Measurements from ENCODE around the gene SESN3. TPM values are rescaled to one million over a fixed set of nuclear protein-coding genes. Genes with fewer than 3 reads are reported as not detected.

SESN3 gene
- total and polyA plus RNA-seq, 2 experiments from 2014 or later, result 2.9 to 19.2 TPM

DNA sequence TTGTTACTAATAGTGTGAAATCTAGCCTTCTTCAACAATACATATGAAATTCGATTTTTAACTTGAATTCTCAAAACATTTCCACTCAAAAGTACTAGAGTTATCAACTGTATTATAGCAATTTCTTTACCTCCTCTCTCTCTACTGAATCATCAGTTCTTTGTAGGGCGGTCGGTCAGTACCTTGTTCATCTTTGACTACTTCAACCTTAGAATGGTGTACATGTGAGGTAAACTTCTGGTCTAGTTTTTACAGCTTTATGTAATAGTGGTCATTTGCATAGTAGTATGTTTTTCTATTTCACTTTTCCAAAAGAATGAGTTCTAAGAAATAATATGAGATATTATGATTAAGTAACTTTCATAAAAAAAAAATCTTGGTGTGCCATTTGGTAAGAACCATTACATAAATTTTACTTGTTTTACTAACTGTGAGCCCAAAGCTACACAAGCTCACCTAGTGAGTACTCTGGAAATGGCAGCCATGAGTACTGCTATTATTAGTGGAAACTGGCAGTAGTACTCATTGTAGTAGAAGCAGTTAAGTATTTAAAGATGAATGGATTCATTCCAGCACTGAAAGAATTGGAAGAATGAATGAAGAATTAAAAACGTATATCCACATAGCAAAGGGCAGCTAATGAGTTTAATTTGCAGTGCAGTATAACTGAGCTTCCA is 30.1 kb downstream of the SESN3 start:
- no peaks in the 10 kb centered on the region for H4K20me1 ChIP-seq (ENCODE audit: insufficient read depth)
- H3K27ac ChIP-seq, result no peak overlapping the region
- no peak overlapping the region for H3K9ac ChIP-seq
- in situ Hi-C loops (cut with MboI), result no loop called here
- no peaks in the 10 kb centered on the region for H3K9me2 ChIP-seq (ENCODE audit: insufficient read depth)
- no peak for TF ChIP-seq EZH2 (IDR thresholded peaks at IDR 0.05; ENCODE audit: insufficient read depth, poor library complexity, severe bottlenecking)
- TF ChIP-seq EZH2phosphoT487 (IDR thresholded peaks at IDR 0.05; ENCODE audit: insufficient read depth, low read depth), result no peak
- H3K4me1 ChIP-seq (ENCODE audit: insufficient read depth), result no peaks in the 10 kb centered on the region
- no peaks in the 10 kb centered on the region for H3K27me3 ChIP-seq (replicated peaks; ENCODE audit: insufficient read depth)
- no peak overlapping the region for H2AFZ ChIP-seq
- 82 to 84% methylated on average over 4 of the region's 4 CpGs for WGBS, 2 experiments (ENCODE audit: low coverage in 1 of 2, low lambda C conversion rate in 2 of 2, missing lambda C conversion rate in 2 of 2)
- H3K79me2 ChIP-seq (ENCODE audit: insufficient read depth), result peaks cover 3% of the 10 kb centered on the region; the same call in 1 of the 2 replicates
- no peak overlapping the region for H3K4me3 ChIP-seq
- no peak for DNase-seq
- no peak overlapping the region for H3K4me2 ChIP-seq (ENCODE audit: unreplicated experiment)
- no peaks in the 10 kb centered on the region for H3K36me3 ChIP-seq (ENCODE audit: low read depth)
- no peaks in the 10 kb centered on the region for H3F3A ChIP-seq (ENCODE audit: insufficient read depth)
- H3K9me3 ChIP-seq (ENCODE audit: low read depth), result no peaks in the 10 kb centered on the region

DNA sequence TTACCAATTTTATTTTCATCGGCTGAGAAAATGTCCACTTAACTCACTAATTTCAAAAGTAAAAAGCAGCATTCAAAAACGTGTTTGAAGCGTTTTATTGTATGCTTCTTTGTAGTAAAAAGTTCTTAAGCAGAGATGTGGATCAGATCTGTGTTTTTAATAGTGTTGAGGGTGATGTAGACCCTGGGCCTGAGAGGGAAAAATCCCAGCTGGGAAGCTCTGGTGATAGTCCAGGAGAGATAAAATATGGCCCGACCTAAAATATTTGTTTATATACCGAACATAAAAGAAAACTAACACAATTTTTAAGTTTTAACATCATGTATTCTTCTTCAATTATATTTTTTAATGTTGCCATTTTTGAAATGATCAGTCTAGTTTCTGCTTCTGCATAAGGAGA is 35.2 kb downstream of the SESN3 start:
- no peak overlapping the region for H2AFZ ChIP-seq
- in situ Hi-C loops (cut with MboI), result no loop called here
- H3K4me2 ChIP-seq (ENCODE audit: unreplicated experiment), result no peak overlapping the region

DNA sequence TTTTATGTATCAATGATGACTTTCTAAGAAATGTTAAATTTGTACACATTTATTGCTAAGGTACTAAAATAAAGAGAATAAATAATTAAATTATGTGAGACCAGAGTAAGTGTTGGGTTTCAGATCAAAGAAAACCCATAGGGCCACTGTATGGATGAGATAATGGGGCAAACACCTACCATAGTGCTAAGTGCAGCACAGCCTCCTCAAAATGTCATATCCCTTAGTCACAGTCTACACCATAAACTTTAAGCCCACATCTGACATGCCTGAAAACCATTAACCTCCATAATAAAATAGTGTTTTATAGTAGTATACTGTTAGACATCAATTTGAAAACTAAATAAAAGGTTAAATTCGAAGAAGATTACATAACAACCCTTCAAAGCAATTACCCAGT is 37.5 kb downstream of the SESN3 start:
- H3K9me2 ChIP-seq (ENCODE audit: insufficient read depth), result no peaks in the 10 kb centered on the region
- no peak for DNase-seq
- in situ Hi-C loops (cut with MboI), result no loop called here
- no peaks in the 10 kb centered on the region for H3F3A ChIP-seq (ENCODE audit: insufficient read depth)
- no peak overlapping the region for H3K9ac ChIP-seq
- H3K4me2 ChIP-seq (ENCODE audit: unreplicated experiment), result no peak overlapping the region
- no peaks in the 10 kb centered on the region for H3K27me3 ChIP-seq (replicated peaks; ENCODE audit: insufficient read depth)
- H3K9me3 ChIP-seq (ENCODE audit: low read depth), result no peaks in the 10 kb centered on the region
- no peak overlapping the region for H2AFZ ChIP-seq
- H4K20me1 ChIP-seq (ENCODE audit: insufficient read depth), result no peaks in the 10 kb centered on the region
- H3K4me1 ChIP-seq (ENCODE audit: insufficient read depth), result no peaks in the 10 kb centered on the region
- H3K27ac ChIP-seq, result no peak overlapping the region
- WGBS, 2 experiments (ENCODE audit: low coverage in 1 of 2, low lambda C conversion rate in 2 of 2, missing lambda C conversion rate in 2 of 2), result 76 to 90% methylated on average over 1 of the region's 1 CpG
- no peaks in the 10 kb centered on the region; the same call in 1 of the 2 replicates for H3K36me3 ChIP-seq (ENCODE audit: low read depth)
- no peaks in the 10 kb centered on the region for H3K79me2 ChIP-seq (ENCODE audit: insufficient read depth)
- TF ChIP-seq EZH2 (IDR thresholded peaks at IDR 0.05; ENCODE audit: insufficient read depth, poor library complexity, severe bottlenecking) (no peak), EZH2phosphoT487 (IDR thresholded peaks at IDR 0.05; ENCODE audit: insufficient read depth, low read depth) (no peak)
- no peak overlapping the region for H3K4me3 ChIP-seq

More for the DNA sequence above, 35.2 kb downstream of the SESN3 start:
- Histone ChIP-seq H3K36me3 (ENCODE audit: low read depth) (no peaks in the 10 kb centered on the region; the same call in 1 of the 2 replicates), H3K4me3 (no peak overlapping the region), H3K9ac (no peak overlapping the region), H3K4me1 (ENCODE audit: insufficient read depth) (no peaks in the 10 kb centered on the region), H3K27ac (no peak overlapping the region), H3K9me3 (ENCODE audit: low read depth) (no peaks in the 10 kb centered on the region), H4K20me1 (ENCODE audit: insufficient read depth) (no peaks in the 10 kb centered on the region), H3F3A (ENCODE audit: insufficient read depth) (no peaks in the 10 kb centered on the region), H3K9me2 (ENCODE audit: insufficient read depth) (no peaks in the 10 kb centered on the region), H3K27me3 (replicated peaks; ENCODE audit: insufficient read depth) (no peaks in the 10 kb centered on the region), H3K79me2 (ENCODE audit: insufficient read depth) (no peaks in the 10 kb centered on the region)
- no peak for TF ChIP-seq EZH2phosphoT487 (IDR thresholded peaks at IDR 0.05; ENCODE audit: insufficient read depth, low read depth)
- no peak for TF ChIP-seq EZH2 (IDR thresholded peaks at IDR 0.05; ENCODE audit: insufficient read depth, poor library complexity, severe bottlenecking)
- no peak for DNase-seq
- 38 to 47% methylated on average over 5 of the region's 5 CpGs for WGBS, 2 experiments (ENCODE audit: low coverage in 1 of 2, low lambda C conversion rate in 2 of 2, missing lambda C conversion rate in 2 of 2)

DNA sequence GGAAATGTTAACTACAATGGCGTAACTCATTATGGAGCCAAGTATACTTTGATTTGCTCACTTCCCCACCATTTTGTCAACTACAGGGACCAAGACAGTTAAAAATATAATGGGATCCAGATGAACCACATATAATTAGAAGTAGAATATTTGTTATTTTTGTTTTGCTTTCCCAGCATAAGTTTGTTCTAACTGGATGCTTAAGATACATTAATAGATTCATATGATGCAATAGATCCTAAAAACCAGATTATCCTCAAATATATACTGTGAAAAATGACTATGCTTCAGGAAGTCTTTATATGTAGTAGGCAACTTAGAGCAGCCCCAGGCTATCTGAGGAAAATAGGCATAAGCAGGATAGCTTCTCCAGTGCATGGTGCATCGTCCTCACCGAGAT is 38.3 kb downstream of the SESN3 start:
- Histone ChIP-seq H3K36me3 (ENCODE audit: low read depth) (no peaks in the 10 kb centered on the region; the same call in 1 of the 2 replicates), H4K20me1 (ENCODE audit: insufficient read depth) (no peaks in the 10 kb centered on the region), H3K9me2 (ENCODE audit: insufficient read depth) (no peaks in the 10 kb centered on the region), H3K9ac (no peak overlapping the region), H3K79me2 (ENCODE audit: insufficient read depth) (no peaks in the 10 kb centered on the region), H3K9me3 (ENCODE audit: low read depth) (no peaks in the 10 kb centered on the region), H3K27ac (no peak overlapping the region), H3K4me1 (ENCODE audit: insufficient read depth) (no peaks in the 10 kb centered on the region), H3K4me3 (no peak overlapping the region), H3K27me3 (replicated peaks; ENCODE audit: insufficient read depth) (no peaks in the 10 kb centered on the region), H2AFZ (no peak overlapping the region), H3K4me2 (ENCODE audit: unreplicated experiment) (no peak overlapping the region), H3F3A (ENCODE audit: insufficient read depth) (no peaks in the 10 kb centered on the region)
- WGBS, 2 experiments (ENCODE audit: low coverage in 1 of 2, low lambda C conversion rate in 2 of 2, missing lambda C conversion rate in 2 of 2), result 64 to 65% methylated on average over 3 of the region's 3 CpGs
- in situ Hi-C loops (cut with MboI), result no loop called here
- no peak for DNase-seq
- no peak for TF ChIP-seq EZH2 (IDR thresholded peaks at IDR 0.05; ENCODE audit: insufficient read depth, poor library complexity, severe bottlenecking)
- TF ChIP-seq EZH2phosphoT487 (IDR thresholded peaks at IDR 0.05; ENCODE audit: insufficient read depth, low read depth), result no peak

Measured in GM23248 (cell line).